Hepatocyte (in vitro differentiated cells): Measurements from ENCODE around the gene RMDN2. TPM values are rescaled to one million over a fixed set of nuclear protein-coding genes. Genes with fewer than 3 reads are reported as not detected.
"Not testable (repeated sequence)": the region's sequence is repeated elsewhere in the genome, so short reads cannot be mapped to it uniquely, and the experiment has no call there.

Experiments used
- DNase-seq: peaks from one replicate; pipeline ENCODE4 v3.0.0-alpha.2; 2016; ENCODE audit warnings: low spot score
- H2AFZ ChIP-seq: fragments of 200-600 bp; sonication (generic); 2 replicates; pipeline ENCODE4 v1.6.0; 2016; ENCODE audit warnings: antibody characterized with exemption, mild to moderate bottlenecking
- H3K27ac ChIP-seq: fragments of 200-600 bp; sonication (generic); 2 replicates; pipeline ENCODE4 v1.5.1; 2016; ENCODE audit warnings: mild to moderate bottlenecking
- H3K27me3 ChIP-seq: fragments of 200-600 bp; sonication (generic); 2 replicates; pipeline ENCODE4 v1.6.1; 2016
- H3K36me3 ChIP-seq: fragments of 200-600 bp; sonication (generic); replicated peaks from 2 replicates; pipeline ENCODE4 v1.5.1; 2016; ENCODE audit warnings: low read depth; ENCODE audit not compliant: insufficient read depth
- H3K4me1 ChIP-seq: fragments of 200-600 bp; sonication (generic); 2 replicates; pipeline ENCODE4 v1.5.1; 2016; ENCODE audit warnings: mild to moderate bottlenecking, moderate library complexity; ENCODE audit not compliant: insufficient read depth
- H3K4me2 ChIP-seq: fragments of 200-600 bp; sonication (generic); 2 replicates; pipeline ENCODE4 v1.6.0; 2016
- H3K4me3 ChIP-seq: fragments of 200-600 bp; sonication (generic); 2 replicates; pipeline ENCODE4 v1.5.1; 2016; ENCODE audit warnings: mild to moderate bottlenecking
- H3K79me2 ChIP-seq: fragments of 200-600 bp; sonication (generic); 2 replicates; pipeline ENCODE4 v1.6.0; 2017; ENCODE audit warnings: mild to moderate bottlenecking
- H3K9me2 ChIP-seq: fragments of 200-600 bp; sonication (generic); replicated peaks from 2 replicates; pipeline ENCODE4 v1.6.0; 2017; ENCODE audit warnings: mild to moderate bottlenecking; ENCODE audit not compliant: insufficient read depth
- H3K9me3 ChIP-seq: fragments of 200-600 bp; sonication (generic); 2 replicates; pipeline ENCODE4 v1.5.1; 2016; ENCODE audit warnings: low read depth, mild to moderate bottlenecking
- H4K20me1 ChIP-seq: fragments of 200-600 bp; sonication (generic); 2 replicates; pipeline ENCODE4 v1.6.0; 2016; ENCODE audit warnings: mild to moderate bottlenecking; ENCODE audit not compliant: insufficient read depth, poor library complexity, severe bottlenecking
- CTCF ChIP-seq: fragments of 200-600 bp; sonication (generic); IDR thresholded peaks from 2 replicates; pipeline ENCODE4 v1.5.1; 2016; ENCODE audit warnings: antibody characterized with exemption, mild to moderate bottlenecking; ENCODE audit not compliant: poor library complexity
- EZH2 ChIP-seq: fragments of 200-600 bp; sonication (generic); IDR thresholded peaks from 2 replicates; pipeline ENCODE4 v1.6.1; 2016; ENCODE audit warnings: antibody characterized with exemption, mild to moderate bottlenecking, borderline replicate concordance
- EZH2phosphoT487 ChIP-seq: fragments of 200-600 bp; sonication (generic); IDR thresholded peaks from one replicate; pipeline ENCODE4 v1.6.1; 2018; ENCODE audit warnings: antibody characterized with exemption, mild to moderate bottlenecking, low read depth, moderate library complexity; ENCODE audit not compliant: unreplicated experiment, severe bottlenecking
- WGBS: methylation state at CpG from one replicate; pipeline ENCODE4 v1.1.6; 2016; ENCODE audit warnings: low lambda C conversion rate; ENCODE audit errors: missing lambda C conversion rate; 5-methylcytosine and 5-hydroxymethylcytosine counted together
- polyA plus RNA-seq: library from polyadenylated mRNA; unstranded; fragments of >200 nt; fragmentation: Nextera tagmentation; extraction: Ambion mirVana; gene quantifications from 2 replicates; pipeline ENCODE4 v1.2.1, GENCODE V29; 2016
- total RNA-seq: library from RNA; depleted of rRNA; stranded (reverse); fragments of >200 nt; gene quantifications from 2 replicates; pipeline ENCODE4 v1.2.3, GENCODE V29; 2014

RMDN2 gene
- total and polyA plus RNA-seq, 2 experiments from 2014 or later, result 9.3 to 14.6 TPM

DNA sequence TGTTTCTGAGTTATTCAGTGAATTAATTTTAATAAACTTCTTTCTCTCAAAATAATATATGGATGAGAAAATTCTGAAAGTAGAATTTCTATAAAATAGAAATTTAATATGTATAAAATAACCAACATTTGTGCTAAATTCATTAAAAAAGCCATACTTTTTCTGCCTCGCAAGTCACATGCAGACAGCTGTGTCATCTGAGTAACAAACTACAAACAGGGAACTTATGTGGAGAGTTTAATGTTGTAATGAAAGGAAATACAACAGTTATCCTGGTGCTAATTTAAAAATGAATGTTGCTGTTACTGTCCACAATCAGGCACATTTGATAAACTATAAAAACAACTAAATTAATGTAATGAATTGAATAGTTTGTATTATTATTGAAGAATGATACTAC lies 22.2 kb downstream of the RMDN2 start:
- Histone ChIP-seq H3K27ac (no peak overlapping the region), H2AFZ (no peak overlapping the region), H3K4me3 (no peak overlapping the region), H3K9me2 (no peaks in the 10 kb centered on the region), H3K27me3 (no peaks in the 10 kb centered on the region), H3K36me3 (no peaks in the 10 kb centered on the region), H3K4me1 (no peaks in the 10 kb centered on the region), H4K20me1 (no peaks in the 10 kb centered on the region), H3K9me3 (no peaks in the 10 kb centered on the region), H3K79me2 (no peaks in the 10 kb centered on the region), H3K4me2 (no peak overlapping the region)
- DNase-seq, result no peak
- WGBS, result 97% methylated on average over 1 of the region's 1 CpG
- TF ChIP-seq EZH2phosphoT487 (no peak), CTCF (no peak), EZH2 (no peak)

GRCh38 chr2:37962018-37962739 lies 37.1 kb downstream of the RMDN2 start:
- Histone ChIP-seq H2AFZ (peak overlapping the region; percentile 41), H3K27ac (peak overlapping the region; percentile 82), H3K4me2 (peak overlapping the region; percentile 70)
- H3K36me3 ChIP-seq, H3K27me3 ChIP-seq, H3K79me2 ChIP-seq, H4K20me1 ChIP-seq, H3K9me3 ChIP-seq, H3K4me3 ChIP-seq, H3K9me2 ChIP-seq, H3K4me1 ChIP-seq: not testable (repeated sequence)
- 30% methylated on average over 7 of the region's 7 CpGs for WGBS
- DNase-seq, result peak; percentile 83

DNA sequence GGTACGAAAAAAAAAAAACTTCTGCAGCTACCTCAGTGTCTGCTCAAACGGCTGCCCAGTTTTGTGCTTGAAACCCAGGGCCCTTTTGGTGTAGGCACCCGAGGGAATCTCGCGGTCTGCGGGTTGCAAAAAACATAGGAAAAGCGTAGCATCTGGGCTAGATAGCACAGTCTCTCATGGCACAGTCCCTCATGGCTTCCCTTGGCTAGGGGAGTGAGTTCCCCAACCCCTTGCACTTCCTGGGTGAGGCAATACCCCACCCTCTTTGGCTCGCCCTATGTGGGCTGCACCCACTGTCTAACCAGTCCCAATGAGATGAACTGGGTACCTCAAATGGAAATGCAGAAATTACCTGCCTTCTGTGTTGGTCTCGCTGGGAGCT lies 37.6 kb downstream of the RMDN2 start:
- not testable (repeated sequence) for DNase-seq, H3K79me2 ChIP-seq, H3K9me2 ChIP-seq, H3K27me3 ChIP-seq, H3K4me1 ChIP-seq, H3K9me3 ChIP-seq, H3K4me3 ChIP-seq, H3K36me3 ChIP-seq, H4K20me1 ChIP-seq
- peak overlapping the region; percentile 33 for H2AFZ ChIP-seq
- peak overlapping the region; percentile 82 for H3K27ac ChIP-seq
- peak overlapping the region; percentile 70 for H3K4me2 ChIP-seq
- 80% methylated on average over 9 of the region's 9 CpGs for WGBS

DNA sequence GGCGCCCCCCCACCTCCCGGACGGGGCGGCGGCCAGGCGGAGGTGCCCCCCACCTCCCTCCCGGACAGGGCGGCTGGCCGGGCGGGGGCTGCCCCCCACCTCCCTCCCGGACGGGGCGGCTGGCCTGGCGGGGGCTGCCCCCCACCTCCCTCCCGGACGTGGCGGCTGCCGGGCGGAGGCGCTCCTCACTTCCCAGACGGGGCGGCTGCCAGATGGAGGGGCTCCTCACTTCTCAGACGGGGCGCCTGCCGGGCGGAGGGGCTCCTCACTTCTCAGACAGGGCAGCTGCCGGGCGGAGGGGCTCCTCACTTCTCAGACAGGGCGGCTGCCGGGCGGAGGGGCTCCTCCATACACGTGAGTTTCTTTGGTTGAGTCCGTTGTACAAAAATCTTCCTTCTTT lies 38.8 kb downstream of the RMDN2 start:
- H3K27ac ChIP-seq, H3K27me3 ChIP-seq, H3K9me3 ChIP-seq, H3K79me2 ChIP-seq, H3K4me3 ChIP-seq, H3K36me3 ChIP-seq, DNase-seq, H4K20me1 ChIP-seq, H3K9me2 ChIP-seq, H3K4me1 ChIP-seq, H2AFZ ChIP-seq, H3K4me2 ChIP-seq: not testable (repeated sequence)
- WGBS, result 98% methylated on average over 19 of the region's 33 CpGs

DNA sequence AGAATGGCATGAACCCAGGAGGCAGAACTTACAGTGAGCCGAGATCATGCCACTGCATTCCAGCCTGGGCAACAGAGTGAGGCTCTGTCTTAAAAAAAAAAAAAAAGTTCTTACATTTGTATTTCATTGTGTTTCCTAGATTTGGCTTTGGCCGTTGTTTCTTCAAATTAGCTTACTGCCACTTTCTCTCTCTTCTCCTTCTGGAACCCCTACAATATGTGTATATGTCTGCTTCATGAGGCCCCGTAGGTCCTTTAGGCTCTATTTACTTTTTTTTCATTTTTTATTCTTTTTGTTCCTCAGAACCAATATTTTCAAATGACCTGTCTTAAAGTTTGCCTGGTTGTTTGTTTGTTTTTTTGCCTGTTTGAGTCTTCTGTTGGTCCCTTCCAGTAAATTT lies 41.2 kb downstream of the RMDN2 start:
- Histone ChIP-seq H3K9me3 (no peaks in the 10 kb centered on the region), H3K36me3 (no peaks in the 10 kb centered on the region), H2AFZ (no peak overlapping the region), H3K4me2 (no peak overlapping the region), H3K27me3 (no peaks in the 10 kb centered on the region), H3K9me2 (no peaks in the 10 kb centered on the region), H4K20me1 (no peaks in the 10 kb centered on the region), H3K27ac (no peak overlapping the region), H3K4me1 (no peaks in the 10 kb centered on the region), H3K4me3 (no peak overlapping the region), H3K79me2 (no peaks in the 10 kb centered on the region)
- DNase-seq, result no peak
- TF ChIP-seq EZH2 (no peak), EZH2phosphoT487 (no peak), CTCF (no peak)
- WGBS, result 92% methylated on average over 3 of the region's 3 CpGs
